OCI-LY7 (cell line): Measurements from ENCODE around the gene IDUA.

ENCODE experiments used
- EZH2phosphoT487 ChIP-seq: fragments of 200-600 bp; sonication (generic); IDR thresholded peaks from 2 replicates; pipeline ENCODE4 v1.6.1; 2018; ENCODE audit warnings: low read depth, borderline replicate concordance, mild to moderate bottlenecking, mixed run types, antibody characterized with exemption, low read length, moderate library complexity, mixed read lengths
- TF ChIP-seq, protein P1 (sequence below): fragments of 200-600 bp; sonication (generic); conservative IDR thresholded peaks from 2 replicates; pipeline ENCODE4 v1.5.1; 2014; ENCODE audit warnings: mild to moderate bottlenecking, antibody characterized with exemption, low read length, moderate library complexity, mixed read lengths

DNA sequence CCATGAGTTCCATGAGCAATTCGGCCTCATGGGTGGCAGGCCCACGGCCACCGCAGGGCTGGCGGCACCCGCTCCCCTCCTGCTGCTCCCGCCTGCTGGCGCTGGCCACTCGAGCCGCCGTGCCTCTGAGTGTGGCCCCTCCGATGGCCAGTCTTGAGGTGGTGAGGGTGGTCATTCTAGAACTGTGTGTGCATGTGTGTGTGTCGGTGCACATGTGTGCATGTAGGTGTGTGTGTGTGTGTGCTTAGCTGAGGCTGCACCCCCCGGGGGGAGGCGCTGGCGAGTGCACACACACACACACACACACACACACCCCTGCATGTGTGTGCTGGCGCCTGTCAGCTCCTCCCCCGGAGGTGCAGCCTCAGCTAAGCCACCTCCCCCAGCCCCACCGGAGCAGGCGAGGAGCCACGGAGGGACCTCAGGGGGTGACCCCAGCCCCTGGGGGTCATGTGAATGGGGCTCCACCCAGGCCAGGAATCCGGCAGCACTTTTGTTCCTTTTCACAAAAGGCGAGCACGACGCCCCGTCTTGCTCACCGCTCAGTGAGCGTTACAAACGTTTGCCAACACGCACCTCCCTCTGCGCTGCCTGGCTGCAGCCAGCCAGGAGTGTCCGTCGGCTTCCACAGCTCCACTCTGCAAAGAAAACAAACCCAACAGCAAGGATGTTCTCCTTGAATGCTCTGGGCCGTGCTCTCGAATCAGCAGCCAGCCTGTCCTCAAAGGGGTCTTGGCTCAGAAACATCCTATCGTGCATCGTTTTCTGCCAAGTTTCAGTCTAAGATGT, 54.5 kb downstream of the IDUA start:
- TF ChIP-seq, protein P1, sequence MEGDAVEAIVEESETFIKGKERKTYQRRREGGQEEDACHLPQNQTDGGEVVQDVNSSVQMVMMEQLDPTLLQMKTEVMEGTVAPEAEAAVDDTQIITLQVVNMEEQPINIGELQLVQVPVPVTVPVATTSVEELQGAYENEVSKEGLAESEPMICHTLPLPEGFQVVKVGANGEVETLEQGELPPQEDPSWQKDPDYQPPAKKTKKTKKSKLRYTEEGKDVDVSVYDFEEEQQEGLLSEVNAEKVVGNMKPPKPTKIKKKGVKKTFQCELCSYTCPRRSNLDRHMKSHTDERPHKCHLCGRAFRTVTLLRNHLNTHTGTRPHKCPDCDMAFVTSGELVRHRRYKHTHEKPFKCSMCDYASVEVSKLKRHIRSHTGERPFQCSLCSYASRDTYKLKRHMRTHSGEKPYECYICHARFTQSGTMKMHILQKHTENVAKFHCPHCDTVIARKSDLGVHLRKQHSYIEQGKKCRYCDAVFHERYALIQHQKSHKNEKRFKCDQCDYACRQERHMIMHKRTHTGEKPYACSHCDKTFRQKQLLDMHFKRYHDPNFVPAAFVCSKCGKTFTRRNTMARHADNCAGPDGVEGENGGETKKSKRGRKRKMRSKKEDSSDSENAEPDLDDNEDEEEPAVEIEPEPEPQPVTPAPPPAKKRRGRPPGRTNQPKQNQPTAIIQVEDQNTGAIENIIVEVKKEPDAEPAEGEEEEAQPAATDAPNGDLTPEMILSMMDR: no peak
- no peak for TF ChIP-seq EZH2phosphoT487
